Hematopoietic multipotent progenitor cell treated with erythropoietin and hydrocortisone succinate and interleukin-3 and kit ligand, for 6 days (in vitro differentiated cells): ENCODE data around the gene PLA2G3.
A peak's percentile ranks its signal among the peaks of the same experiment; 100 is the strongest.

Experiments used
- DNase-seq: peaks from one replicate; pipeline ENCODE4 v3.0.0-alpha.2; 2015

PLA2G3 gene

DNA sequence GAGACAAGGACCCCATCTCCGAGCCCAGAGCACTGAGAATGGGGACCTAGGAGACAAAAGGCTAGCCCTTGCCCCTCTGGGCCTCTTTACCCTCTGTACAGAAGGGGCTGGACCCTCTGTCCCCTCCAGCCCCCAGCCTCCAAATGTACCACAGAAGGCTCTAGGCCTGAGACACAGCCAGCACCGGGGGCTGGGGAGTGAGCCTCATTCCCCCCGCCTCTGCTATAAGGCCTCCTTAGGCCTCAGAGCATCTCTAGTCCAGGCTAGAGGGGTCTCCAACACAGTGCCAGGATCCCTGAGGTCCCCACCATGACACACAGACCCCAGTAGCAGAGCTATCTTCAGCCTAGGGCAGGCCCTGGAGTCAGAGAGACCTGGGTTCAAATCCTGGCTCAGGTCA, 54.4 kb downstream of the PLA2G3 start:
- no peak for DNase-seq

DNA sequence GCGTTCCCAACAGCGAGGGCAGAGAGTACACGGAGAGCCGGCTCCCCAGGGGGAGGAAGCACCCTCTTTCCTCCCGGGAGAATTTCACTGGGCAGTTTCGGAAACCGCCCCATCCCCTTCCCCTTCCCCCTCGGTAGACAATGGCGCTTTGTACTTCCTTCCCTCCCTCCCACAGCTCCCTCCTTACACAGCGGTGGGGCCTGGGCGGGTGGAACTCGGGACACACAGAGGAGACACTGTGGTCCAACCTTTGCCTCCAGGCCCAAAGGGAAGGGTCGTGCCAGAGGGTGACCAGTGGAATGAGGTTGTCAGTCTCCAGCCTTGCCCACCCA, 54.8 kb downstream of the PLA2G3 start:
- DNase-seq, result no peak

DNA sequence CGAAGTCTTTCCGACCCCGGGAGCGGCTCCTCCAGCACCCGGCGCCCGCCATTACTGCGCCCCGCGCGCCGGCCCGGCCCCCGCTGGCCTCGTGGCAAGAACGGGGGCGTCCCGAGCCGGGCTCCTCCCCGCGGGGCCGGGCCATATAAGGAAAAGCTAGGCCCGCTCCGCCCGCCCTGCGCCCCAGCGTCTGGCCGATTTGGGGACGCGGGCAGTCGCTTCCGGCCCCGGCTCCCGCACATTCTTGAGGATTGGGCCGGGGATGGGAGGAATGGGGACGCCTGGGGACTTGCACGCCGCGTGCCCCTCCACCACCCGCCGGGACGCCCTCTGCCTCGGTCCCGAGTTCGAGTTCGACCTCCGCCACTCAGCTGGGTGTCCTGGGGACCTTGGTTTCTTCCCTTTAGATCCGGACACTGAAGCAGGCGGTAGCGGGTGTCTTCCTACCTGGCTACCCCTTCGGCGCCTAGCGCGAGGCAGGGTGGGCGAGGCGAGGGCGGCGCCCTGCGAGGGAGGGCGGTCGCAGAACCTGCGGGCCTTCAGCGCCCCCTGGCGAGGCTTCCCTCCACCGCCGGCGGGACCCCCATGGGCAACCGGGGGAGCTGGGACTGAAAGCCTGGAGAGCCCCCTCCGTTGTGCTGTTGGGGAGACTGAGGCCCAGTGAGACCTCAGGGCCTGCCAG, 55.4 kb downstream of the PLA2G3 start:
- DNase-seq, result peak; percentile 94
